NCI-H526 treated with DMSO at 0.1 percent for 48 hours (cell line): ENCODE measurements around the gene GATB.
A peak's percentile ranks its signal among the peaks of the same experiment; 100 is the strongest.

Source experiments
- DNase-seq: peaks from one replicate; lab custom pipeline; 2025; lab: John Stamatoyannopoulos, UW

Gene GATB

DNA sequence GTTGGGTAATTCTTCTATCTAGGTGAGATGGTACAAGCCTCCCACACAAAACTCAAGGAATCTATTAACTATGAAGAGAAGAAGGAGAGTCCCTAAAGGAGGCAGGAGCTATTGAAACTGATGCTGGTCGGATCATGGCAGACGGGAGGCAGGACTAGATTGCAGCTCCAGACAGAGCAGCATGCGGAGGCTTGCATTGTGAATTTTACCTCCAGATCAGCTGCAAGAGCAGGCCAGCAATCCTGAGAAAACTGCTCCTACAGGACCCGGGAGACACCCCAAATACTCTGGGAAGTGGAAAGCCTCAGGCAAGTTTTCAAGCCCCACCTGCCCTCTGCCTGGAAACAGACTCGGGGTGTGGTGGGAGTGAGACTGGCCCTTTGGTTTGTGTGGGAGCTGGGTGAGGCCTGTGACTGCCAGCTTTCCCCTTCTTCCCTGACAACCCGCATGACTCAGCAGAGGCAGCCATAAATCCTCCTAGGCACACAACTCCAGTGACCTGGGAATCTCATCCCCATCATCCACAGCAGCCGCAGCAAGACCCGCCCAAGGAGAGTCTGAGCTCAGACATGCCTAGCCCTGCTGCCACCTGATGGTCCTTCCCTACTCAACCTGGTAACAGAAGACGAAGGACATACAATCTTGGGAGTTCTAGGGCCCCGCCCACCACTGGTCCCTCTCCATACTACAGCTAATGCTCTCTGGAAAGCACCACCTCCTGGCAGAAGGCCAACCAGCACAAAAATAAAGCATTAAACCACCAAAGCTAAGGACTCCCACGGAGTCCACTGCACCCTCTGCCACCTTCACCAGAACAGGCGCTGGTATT, 30.9 kb downstream of the GATB start:
- DNase-seq = no peak

- no peak for DNase-seq
Observed at GRCh38 chr4:151728679-151729078, 32.1 kb downstream of the GATB start.

- no peak for DNase-seq
Observed at GRCh38 chr4:151728006-151728405, 32.8 kb downstream of the GATB start.

GRCh38 chr4:151727365-151727764, 33.4 kb downstream of the GATB start:
- DNase-seq = no peak

DNA sequence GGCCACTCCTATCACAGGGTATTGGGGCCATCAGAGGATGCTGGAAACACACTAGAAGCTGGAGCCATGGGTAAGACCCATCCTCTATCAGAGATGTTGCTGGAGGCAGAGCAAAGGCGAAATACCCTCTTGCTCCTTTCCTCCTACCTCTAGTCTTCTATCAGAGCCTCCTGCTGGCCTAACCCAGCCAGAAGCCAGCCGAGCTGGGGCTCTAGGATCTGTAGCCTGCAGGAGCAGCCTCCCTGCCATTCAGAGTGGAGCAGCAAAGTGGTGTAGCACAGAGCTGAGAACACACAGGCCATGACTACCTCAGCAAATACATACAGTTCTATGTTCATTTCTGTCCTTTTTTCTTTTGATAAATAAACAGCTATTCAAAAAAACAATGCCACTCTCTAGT, 35.7 kb downstream of the GATB start:
- no peak for DNase-seq

- no peak for DNase-seq
Observed at GRCh38 chr4:151721916-151722315, 38.9 kb downstream of the GATB start.

DNA sequence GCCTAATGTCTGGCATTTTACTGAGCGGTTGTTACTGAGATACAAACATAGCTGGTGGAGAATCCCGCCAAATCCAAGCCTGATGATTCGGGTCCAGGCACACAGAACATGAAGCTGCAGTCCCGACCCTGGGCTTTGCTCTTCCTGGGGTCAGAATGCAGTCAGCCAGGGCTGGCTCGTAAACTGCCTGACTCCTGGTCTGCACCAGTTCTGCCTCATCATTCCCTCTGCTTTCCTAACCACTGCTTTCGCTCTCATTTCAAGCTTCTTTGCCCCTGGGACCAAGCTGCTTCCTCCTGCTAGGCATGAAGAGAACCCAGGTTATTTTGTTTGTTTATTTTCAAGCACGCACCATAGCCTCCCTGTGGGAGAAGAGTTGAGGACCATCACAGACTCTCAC, 39.3 kb downstream of the GATB start:
- no peak for DNase-seq

GRCh38 chr4:151719956-151720334, 40.9 kb downstream of the GATB start:
- no peak for DNase-seq

DNA sequence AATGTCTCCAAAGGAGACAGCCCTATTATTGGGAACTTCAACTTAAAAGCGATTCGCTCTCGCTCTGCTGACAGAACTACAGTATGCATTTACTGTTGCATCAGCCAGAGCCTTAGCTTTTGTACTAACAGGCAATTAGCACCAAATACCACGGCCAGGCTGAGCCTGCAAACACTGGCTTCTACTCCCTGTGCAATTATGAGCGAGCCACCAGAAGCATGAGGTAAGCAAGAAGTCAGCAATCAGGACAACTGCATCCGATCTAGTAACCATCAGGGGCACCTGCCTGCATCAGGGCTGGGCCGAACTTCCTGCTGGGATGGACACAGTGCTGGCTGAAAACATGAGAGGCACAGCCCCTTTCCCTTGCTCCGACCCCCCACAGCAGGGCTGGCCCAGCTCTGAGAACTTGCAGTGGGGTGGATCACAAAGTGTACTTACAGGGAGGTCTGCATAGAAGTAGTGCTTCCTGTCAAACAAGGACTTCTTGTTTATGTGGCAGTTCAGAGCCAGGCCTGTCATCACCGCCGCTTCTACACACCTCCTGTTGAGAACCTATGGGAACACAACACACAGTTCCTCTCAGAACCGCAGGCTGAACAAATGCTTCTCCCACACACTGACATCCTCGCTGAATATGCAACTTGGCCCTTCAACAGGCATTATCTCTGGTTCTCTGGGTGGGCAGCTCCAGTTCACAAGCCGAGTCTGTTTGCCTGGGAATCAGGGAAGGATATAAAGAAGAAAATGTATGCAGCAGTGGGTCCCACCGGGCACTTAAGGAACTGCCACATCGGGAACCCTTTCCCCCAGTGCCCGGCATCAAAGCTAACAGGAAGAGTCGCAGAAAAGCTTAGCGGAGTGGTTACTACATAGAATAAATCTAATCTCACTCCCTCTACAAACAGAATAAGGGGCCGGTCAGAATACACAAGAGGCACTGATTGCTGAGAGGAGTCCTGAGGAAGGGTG, 41.5 kb downstream of the GATB start:
- DNase-seq = no peak

GRCh38 chr4:151717909-151718628, 42.7 kb downstream of the GATB start:
- no peak for DNase-seq

DNA sequence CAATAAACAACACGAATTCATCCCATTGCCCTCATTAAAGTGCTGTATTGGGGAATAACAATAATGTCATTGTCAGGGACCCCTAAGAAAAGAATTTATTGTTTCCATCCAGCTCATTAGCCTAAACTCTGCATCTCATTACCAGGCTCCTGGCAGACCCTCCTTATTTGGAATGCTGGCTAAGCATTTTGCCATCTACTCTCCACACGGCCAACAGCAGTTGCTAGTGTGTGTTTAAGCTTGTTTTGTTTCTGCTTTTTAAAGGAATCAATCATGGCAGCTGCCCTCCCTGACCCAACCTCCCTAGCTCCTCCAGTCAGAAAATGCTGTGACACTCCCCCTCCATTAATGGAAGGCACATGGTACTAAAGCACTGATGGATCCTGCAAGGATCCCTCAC, 43.5 kb downstream of the GATB start:
- DNase-seq = peak; percentile 0

DNA sequence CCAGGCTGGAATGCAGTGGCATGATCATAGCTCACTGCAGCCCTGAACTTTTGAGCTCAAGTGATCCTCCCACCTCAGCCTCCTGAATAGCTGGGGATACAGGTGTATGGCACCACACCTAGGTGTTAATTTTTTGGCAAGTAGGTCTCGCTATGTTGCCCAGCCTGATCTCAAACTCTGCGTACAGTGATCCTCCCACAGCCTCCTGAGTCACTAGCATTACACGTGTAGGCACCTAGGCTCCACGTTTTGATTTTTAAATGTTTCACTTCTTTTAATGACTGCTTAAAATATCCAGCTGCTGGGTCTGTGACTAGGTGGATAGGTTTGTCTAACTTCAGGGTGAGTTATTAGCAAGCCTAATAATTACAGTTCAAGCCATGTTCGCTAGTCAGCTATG, 44.5 kb downstream of the GATB start:
- DNase-seq = no peak

- no peak for DNase-seq
Observed at GRCh38 chr4:151715881-151716280, 44.9 kb downstream of the GATB start.

DNA sequence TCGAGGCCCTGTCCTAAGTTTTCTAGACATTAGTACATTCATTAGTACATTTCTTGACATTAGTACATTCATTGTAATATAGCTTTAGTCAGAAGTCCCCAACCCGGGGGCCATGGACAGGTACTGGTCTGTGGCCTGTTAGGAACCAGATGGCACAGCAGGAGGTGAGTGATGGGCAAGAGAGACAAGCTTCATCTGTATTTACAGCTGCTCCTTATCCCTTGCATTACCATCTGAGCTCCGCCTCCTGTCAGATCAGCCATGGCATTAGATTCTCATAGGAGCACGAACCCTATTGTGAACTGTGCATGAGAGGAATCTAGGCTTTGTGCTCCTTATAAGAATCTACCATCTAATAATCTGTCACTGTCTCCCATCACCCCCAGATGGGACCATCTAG, 48.0 kb downstream of the GATB start:
- DNase-seq = no peak

GRCh38 chr4:151711646-151712045, 49.2 kb downstream of the GATB start:
- DNase-seq = no peak

- DNase-seq = no peak
Observed at GRCh38 chr4:151709587-151709986, 51.2 kb downstream of the GATB start.

DNA sequence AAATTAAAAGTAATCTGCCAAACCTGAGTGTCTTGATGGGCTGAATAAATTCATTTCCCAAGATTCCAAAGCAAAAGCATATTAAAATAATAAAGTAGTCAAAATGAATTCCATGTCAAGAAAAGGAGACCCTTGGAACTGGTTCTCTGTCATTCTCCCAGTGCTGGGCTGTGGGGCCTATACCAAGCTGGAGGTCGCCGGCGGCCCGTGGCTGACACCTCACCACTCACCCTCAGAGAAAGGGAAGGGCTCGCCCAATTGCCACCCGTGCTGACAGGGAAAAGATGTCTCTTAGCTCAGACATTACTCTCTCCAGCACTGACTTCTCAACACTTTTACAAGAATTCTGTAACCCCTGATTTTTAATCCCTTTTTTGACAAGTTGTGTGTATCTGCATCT, 51.7 kb downstream of the GATB start:
- DNase-seq = no peak

GRCh38 chr4:151708100-151708499, 52.7 kb downstream of the GATB start:
- DNase-seq = no peak

GRCh38 chr4:151703401-151703800, 57.4 kb downstream of the GATB start:
- DNase-seq = no peak

- no peak for DNase-seq
Observed at GRCh38 chr4:151702256-151702655, 58.6 kb downstream of the GATB start.

DNA sequence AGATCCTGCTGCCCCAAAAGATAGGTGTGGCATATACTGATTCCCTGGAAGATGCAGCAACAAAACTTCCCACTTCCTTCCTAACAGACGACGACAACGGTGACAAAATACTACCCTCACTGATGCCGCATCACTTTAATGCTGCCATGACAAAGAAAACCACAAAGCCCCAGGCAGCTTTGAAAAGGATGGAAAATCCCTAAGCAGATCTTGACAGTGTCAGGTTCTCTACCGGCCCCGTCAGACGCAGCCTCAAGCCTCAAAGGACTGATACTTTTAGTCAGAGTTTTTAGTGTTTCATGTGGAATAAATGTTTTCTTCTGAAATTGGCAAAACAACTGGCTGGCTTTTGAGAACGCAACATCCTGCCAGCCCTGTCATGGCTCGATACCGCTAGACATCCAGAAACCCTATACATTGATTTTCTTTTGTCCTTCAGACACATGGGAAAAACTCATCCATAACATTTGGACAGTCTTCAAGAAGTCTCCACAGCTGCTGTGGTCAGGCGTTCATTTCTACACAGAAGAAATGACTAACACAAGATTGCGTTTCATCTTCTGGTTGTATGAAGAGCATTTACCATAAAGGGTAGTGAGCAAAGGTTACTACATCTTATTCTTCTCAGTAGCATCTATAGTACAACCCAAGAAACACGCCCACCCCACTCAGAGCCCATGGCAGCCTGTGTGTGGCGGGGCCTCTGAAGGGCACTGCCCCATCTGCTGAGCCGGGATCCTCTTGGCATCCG, 60.1 kb downstream of the GATB start:
- no peak for DNase-seq

DNA sequence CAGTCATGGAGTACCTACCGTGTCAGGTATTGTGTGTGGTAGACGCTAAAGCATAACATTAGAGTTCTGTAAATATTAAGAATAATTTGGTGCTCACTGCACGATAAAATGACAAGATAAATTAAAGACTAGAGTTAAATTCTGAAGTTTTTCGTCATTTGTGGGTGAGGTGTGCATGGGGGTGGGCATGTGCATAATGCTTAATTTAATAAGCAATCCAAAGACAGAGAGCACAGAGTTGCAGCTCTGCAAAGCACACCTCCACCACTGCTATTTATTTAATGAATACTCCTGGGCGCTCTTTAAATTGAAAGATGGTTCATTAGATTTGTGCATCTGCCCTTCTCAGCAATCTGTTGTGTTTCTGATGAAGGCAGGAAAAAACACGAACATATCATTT, 62.6 kb downstream of the GATB start:
- no peak for DNase-seq
